HG03280 (cell line): ENCODE results near the gene APOBEC3H.
A peak's percentile ranks its signal among the peaks of the same experiment; 100 is the strongest.
"Not testable (repeated sequence)": the region's sequence is repeated elsewhere in the genome, so short reads cannot be mapped to it uniquely, and the experiment has no call there.

Experiments
- ATAC-seq: cut with Tn5 transposase; IDR thresholded peaks from one replicate; pipeline ENCODE4 v1.9.1; 2021; ENCODE audit warnings: mild to moderate bottlenecking, moderate library complexity; ENCODE audit not compliant: unreplicated experiment

Gene APOBEC3H

DNA sequence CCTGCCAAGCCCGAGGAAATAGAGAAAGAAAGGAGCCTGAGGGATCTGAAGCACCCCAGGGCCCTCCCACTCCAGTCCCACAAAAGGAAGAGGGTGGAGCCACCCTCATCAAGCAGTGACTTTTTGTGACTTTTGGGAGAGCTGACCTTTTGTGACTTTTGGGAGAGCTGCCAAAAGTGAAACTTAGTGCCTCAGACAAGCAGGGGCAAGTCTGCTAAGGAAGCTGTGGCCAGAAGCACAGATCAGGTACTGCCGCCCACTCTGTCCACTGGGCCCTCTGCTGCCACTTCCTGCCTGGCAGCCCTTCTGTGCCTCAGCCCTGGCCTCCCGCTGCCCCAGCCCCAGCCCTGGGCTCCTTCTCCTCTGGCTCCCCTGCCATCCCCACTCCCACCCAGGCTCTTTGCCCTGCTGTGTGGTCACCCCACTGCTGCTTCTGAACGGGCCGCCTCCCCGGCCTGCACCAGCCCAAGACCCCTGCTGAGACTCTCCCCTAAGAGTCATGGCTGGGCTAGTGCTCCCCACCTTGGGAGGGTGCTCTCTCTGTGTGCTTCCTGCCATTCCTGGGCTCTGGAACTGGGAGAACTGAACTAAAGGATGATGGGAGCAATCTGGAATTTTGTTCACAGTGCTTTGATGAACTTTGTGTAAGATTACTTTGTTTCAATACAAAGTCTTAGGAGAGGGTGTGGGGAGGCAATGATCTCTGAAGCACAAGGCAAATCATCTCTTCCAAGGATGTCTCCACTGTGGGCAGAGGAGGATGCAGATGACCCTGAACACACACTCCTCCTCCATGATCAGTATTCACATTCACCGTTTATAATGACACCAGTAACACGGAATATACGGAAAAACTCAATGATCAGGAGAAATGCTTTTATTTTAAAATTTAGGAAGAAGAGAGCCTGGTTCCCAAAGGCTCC is at the start of gene APOBEC3H:
APOBEC3H (plus strand) TSS at position 147 of the 923 bp plus-strand sequence. CDS start 3,035 bp downstream, outside the sequence.
- peak; percentile 36 for ATAC-seq

DNA sequence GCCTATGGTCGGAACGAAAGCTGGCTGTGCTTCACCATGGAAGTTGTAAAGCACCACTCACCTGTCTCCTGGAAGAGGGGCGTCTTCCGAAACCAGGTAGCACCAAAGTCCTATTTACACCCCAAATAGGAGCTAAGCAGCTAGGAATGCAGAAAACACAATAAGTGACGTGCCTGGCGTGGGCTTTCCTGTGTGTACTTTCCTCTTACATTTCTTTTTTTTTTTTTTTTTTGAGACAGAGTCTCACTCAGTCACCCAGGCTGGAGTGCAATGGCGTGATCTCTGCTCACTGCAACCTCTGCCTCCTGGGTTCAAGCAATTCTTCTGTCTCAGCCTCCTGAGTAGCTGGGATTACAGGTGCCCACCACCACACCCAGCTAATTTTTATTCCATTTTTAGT is 47.6 kb upstream of the APOBEC3H start:
- ATAC-seq = not testable (repeated sequence)

DNA sequence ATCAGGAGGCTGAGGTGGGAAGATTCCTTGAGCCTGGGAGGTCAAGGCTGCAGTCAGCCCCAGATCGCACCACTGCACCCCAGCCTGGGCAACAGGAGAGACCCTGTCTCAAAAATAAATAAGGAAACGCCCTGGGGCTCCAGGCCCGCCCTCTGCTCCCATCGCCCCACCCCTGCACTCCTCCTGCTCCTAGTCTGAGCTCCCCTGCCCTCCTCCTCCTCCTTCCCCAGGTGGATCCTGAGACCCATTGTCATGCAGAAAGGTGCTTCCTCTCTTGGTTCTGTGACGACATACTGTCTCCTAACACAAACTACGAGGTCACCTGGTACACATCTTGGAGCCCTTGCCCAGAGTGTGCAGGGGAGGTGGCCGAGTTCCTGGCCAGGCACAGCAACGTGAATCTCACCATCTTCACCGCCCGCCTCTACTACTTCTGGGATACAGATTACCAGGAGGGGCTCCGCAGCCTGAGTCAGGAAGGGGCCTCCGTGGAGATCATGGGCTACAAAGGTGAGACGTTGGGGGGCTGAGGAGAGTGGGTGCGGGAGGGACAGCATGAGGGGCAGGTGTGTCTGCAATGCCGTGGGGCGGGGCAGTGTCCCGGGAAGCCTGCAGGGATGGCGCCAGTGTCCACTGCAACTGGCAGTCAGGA is 45.1 kb upstream of the APOBEC3H start:
- not testable (repeated sequence) for ATAC-seq

DNA sequence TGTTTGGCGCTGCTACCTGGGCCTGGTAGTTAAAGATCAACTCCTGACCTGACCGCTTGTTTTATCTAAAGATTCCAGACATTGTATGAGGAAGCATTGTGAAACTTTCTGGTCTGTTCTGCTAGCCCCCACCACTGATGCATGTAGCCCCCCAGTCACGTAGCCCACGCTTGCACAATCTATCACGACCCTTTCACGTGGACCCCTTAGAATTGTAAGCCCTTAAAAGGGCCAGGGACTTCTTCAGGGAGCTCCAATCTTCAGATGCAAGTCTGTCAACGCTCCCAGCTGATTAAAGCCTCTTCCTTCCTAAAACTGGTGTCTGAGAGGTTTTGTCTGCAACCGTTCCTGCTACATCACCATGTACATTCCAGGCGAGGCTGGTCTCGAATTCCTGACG is 41.4 kb upstream of the APOBEC3H start:
- no peak for ATAC-seq

DNA sequence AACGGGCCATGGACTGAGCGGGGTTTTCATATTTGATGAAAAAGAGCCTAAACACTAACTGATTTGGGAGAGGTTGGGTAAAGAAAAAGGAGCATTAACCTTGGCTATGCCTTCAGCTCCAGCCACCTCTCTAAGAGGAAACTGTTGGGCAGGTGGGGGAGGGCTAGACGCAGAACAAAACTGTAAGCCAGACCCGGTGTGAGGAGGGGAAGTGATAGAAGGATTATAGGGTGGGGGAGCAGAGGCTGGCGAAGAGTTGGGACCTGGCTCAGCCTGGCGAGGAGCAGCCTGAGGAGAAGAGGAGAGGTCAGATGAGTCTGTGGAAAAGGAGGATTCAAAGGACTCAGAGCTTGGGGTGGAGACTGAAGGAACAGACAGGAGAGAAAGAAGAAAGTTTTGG is 35.8 kb upstream of the APOBEC3H start:
- not testable (repeated sequence) for ATAC-seq

DNA sequence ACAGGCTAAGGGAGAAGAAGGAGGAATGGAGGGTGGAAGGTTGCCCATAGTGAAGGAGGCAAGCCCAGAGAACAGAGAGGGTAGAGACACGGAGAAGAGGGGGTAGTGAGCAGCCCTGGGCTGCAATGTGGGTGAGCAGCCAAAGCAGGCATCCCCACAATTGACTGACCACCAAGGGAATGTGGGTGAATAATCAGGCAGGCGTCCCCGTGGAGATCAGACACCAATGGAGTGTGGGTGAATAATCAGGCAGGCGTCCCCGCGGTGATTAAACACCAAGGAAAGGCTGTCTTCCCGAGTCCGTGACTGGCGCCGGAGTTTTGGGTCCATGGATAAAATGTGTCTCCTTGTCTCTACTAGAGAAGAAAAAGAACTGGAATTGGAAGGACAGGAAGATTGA is 35.1 kb upstream of the APOBEC3H start:
- ATAC-seq = not testable (repeated sequence)

DNA sequence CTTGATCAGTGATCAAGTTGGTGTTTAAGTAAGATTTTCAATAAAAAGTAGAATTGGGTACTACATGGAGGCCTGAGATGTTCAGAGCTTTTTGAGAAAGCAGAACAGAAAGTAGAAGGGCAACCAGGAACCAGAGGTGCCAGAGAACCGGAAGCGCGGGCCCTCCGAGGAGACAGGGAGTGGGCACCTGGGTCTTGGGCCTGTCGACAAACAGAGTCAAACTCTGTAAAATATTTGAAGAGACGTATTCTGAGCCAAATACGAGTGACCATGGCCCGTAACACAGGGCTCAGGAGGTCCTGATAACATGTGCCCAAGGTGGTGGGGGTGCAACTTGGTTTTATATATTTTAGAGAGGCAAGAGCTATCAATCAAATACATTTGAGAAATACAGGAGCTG is 33.1 kb upstream of the APOBEC3H start:
- not testable (repeated sequence) for ATAC-seq

DNA sequence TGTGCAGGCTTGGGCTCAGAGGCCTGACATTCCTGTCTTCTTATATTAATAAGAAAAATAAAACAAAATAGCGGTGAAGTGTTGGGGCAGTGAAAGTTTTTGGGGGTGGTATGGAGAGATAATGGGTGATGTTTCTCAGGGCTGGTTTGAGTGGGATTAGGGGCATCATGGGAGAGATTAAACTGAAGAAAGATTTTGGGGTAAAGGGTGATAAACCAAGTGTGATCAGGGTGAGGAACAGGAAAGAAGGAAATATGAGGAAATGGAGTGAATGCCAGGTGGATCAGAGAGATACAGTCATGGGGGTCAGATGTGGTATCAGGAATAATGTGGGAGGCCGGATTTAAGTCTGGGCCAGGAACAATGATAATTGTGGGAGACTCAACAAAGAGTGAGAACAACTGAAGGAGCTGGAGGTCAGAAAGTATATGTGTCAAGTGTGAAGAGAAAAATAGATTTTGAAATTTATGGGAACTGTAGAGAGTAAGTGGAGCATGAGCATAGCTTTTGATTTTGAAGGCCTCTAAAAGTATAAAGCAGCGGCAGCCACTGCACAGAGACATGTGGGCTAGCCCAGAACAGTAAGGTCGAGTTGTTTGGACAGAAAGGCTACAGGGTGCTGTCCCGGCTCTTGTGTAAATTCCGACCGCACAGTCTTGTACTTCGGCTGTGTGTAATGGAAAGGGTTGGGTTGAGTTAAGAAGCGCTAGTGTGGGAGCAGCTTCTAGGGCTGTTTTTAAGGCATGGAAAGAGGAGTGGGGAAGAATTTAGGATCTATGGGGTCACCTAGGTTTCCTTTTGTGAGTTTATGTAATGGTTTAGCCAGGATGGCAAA is 30.4 kb upstream of the APOBEC3H start:
- ATAC-seq = peak; percentile 49

DNA sequence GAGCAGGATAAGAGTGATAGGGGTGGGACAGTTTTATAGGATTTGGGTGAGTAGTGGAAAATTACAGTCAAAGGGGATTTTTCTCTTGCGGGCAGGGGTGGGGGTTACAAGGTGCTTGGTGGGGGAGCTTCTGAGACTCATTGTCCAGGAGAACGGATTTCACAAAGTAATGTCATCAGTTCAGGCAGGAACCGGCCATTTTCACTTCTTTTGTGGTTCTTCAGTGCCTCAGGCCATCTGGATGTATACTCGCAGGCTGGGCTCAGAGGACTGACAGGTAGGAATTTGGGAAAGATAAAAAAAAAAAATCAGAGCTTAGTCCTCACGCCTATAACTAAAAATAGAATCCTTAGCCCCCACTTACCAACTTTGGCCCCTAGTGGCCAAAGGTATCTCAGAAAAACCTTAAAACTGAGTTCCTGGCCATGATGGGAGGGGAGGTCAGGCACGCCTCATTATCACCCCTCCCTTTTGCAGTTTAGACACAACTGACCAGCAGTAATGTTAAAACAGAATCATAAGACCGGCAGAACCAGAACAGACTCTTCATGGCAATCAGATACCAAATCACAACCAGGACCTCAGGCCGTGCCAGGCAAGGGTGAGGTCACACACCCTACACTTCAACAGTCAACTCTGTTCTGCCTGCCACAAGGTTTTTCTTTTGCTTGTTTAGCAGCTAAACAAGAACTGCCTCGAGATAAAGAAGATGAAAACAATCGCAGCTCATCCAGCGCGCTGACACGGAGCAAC is 28.8 kb upstream of the APOBEC3H start:
- ATAC-seq = no peak

DNA sequence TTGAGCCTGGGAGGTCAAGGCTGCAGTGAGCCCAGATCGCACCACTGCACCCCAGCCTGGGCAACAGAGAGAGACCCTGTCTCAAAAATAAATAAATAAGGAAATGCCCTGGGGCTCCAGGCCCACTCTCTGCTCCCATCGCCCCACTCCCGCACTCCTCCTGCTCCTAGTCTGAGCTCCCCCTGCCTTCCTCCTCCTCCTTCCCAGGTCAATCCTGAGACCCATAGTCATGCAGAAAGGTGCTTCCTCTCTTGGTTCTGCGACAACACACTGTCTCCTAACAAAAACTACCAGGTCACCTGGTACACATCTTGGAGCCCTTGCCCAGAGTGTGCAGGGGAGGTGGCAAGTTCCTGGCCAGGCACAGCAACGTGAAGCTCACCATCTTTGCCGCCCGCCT is 26.9 kb upstream of the APOBEC3H start:
- no peak for ATAC-seq

DNA sequence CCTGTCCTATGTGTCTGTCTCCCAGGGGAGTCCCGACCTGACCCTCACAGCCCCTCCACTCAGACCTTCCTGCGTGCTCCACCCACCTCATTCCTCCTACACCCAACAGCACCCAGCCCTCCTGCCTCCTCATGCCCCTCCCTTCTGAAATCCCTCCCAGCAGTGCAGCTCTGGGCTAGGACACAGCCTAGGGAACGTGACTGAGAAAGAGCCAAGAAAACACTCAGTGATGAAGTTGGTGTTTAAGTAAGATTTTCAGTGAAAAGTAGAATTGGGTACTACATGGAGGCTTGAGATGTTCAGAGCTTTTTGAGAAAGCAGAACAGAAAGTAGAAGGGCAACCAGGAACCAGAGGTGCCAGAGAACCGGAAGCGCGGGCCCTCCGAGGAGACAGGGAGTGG is 24.5 kb upstream of the APOBEC3H start:
- not testable (repeated sequence) for ATAC-seq

DNA sequence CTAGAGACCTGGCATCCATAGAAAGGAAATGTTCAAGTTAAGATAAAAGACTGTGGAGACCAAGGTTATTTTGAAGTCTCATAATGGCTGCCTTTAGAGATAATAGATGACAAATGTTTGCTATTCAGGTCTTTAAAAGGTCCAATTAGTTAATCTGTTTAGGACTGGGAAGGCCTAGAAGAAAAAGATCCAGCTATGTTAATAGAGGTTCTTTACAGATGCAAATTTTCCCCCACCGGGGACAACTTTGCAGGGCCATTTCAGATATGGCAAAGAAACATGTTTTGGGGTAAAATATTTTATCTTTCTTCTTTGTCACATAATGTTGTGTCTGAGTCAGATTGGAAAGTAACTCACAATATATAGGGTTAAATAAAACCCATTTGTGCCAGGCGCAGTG is 23.1 kb upstream of the APOBEC3H start:
- ATAC-seq = no peak

DNA sequence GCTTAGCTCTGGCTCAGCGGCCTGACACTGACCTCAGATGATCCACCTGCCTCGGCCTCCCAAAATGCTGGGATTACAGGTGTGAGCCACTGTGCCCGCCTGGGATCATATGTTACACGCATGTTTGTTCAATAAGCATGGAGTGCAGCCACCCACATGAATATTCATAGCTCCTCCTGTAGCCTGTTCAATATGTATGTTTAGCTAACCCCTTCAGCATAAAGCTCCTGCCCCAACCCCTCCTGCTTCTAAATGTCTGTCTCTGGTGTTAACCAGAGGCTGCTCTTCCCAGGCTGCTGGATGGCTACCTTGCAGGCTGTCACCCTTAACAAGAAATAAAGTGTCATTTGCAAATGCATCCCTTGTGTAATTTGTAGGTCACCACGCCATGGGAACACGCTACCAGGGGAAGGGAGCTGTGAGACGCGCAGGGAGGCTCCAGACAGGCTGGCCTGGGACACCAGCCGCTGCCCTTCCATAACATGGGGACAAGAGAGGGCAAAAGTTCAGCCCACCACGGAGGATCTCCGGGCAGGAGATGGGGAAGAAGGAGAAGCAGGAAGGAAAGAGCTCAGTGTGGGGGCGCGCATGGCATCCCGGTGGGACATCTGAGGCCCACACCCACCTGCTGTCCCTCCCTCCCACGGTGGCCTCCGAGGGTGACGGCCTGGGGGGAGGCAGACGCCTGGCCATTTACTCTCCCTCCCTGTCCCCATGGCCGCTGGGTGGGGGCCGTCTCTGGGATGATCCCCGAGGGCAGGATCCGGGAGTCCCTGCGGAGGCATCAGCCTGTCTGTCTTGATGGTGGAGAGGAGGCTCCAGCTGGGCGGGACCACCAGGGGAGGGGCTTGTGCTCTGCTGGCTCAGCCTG is 20.7 kb upstream of the APOBEC3H start:
- ATAC-seq = not testable (repeated sequence)

DNA sequence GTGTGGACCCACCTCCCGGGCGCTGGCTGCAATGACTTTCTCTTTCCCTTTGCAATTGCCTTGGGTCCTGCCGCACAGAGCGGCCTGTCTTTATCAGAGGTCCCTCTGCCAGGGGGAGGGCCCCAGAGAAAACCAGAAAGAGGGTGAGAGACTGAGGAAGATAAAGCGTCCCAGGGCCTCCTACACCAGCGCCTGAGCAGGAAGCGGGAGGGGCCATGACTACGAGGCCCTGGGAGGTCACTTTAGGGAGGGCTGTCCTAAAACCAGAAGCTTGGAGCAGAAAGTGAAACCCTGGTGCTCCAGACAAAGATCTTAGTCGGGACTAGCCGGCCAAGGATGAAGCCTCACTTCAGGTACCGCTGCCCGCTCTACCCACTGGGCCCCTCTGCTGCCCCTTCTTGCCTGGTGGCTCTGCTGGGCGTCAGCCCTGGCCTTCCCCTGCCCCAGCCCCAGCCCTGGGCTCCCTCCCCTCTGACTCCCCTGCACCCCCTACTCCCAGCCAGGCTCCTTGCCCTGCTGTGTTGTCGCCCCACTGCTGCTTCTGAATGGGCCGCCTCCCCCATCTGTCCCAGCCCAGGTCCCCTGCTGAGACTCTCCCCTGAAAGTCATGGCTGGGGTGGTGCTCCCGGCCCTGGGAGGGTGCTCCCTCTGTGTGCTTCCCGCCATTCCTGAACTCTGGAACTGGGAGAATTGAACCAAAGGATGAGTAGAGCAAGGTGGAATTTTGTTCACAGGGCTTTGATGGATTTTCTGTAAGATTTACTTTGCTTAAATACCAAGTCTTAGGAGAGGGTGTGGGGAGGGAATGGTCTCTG is 19.8 kb upstream of the APOBEC3H start, which contains the start of gene APOBEC3G:
APOBEC3G (plus strand) TSS at position 250 of the 815 bp plus-strand sequence; CDS start at position 337, 87 bp downstream.
- ATAC-seq = peak; percentile 81

DNA sequence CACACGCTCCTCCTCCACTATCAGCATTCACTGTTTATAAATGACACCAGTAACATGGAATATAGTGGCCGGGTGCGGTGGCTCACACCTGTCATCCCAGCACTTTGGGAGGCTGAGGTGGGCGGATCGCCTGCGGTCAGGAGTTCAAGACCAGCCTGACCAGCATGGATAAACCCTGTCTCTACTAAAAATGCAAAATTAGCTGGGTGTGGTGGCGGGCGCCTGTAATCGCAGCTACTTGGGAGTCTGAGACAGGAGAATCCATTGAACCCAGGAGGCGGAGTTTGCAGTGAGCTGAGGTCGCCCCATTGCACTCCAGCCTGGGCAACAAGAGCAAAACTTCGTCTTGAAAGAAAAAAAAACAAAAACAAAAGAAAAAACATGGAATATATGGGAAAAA is 19.1 kb upstream of the APOBEC3H start:
- not testable (repeated sequence) for ATAC-seq

DNA sequence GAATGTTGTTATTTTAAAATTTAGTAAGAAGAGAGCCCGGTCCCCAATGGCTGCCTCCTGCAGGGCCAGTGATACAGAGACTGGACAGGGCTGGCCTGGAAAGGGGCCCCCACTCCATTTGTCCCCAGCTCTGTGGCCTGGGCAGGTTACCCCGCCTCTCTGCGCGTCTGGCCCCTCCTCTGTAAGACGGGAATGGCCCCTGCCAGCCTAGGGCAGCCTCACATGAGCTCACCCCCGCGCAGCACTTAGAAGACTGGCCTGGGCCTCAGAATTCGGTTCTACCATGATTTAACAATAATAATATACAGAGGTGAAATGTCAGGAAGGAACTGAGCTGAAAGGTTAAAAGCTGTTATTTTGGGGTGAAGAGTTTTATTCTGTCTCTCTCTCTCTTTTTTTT is 18.7 kb upstream of the APOBEC3H start:
- ATAC-seq = no peak

DNA sequence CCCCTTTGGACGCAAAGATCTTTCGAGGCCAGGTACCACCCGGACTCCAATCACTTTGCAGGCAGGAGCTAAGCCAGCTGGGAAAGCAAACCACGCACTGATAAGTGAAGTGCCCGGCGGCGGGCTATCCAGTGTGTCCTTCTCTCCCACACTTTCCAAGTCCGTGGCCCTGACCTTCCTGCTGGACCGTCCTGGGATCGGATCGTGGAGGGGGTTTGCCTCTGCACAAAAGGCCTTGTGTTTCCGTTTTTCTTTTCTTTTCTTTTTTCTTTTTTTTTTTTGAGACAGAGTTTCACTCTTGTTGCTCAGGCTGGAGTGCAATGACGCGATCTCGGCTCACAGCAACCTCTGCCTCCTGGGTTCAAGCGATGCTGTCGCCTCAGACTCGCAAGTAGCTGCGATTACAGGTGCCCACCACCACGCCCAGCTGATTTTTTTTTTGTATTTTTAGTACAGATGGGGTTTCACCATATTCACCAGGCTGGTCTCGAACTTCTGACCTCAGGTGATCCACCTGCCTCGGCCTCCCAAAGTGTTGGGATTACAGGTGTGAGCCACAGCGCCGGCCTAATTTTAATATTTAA is 17.9 kb upstream of the APOBEC3H start:
- ATAC-seq = not testable (repeated sequence)
